ENCODE results near the gene IGSF21.

- TF ChIP-seq, protein P1, sequence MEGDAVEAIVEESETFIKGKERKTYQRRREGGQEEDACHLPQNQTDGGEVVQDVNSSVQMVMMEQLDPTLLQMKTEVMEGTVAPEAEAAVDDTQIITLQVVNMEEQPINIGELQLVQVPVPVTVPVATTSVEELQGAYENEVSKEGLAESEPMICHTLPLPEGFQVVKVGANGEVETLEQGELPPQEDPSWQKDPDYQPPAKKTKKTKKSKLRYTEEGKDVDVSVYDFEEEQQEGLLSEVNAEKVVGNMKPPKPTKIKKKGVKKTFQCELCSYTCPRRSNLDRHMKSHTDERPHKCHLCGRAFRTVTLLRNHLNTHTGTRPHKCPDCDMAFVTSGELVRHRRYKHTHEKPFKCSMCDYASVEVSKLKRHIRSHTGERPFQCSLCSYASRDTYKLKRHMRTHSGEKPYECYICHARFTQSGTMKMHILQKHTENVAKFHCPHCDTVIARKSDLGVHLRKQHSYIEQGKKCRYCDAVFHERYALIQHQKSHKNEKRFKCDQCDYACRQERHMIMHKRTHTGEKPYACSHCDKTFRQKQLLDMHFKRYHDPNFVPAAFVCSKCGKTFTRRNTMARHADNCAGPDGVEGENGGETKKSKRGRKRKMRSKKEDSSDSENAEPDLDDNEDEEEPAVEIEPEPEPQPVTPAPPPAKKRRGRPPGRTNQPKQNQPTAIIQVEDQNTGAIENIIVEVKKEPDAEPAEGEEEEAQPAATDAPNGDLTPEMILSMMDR (IDR thresholded peaks at IDR 0.05 in 2 of 3, conservative IDR thresholded peaks at IDR 0.05 in 1 of 3; ENCODE audit: control insufficient read depth in 2 of 3, extremely low read depth in 1 of 3, insufficient read depth in 1 of 3, low read depth in 3 of 3, low read length in 3 of 3), result no peak
- TF ChIP-seq, protein P2, sequence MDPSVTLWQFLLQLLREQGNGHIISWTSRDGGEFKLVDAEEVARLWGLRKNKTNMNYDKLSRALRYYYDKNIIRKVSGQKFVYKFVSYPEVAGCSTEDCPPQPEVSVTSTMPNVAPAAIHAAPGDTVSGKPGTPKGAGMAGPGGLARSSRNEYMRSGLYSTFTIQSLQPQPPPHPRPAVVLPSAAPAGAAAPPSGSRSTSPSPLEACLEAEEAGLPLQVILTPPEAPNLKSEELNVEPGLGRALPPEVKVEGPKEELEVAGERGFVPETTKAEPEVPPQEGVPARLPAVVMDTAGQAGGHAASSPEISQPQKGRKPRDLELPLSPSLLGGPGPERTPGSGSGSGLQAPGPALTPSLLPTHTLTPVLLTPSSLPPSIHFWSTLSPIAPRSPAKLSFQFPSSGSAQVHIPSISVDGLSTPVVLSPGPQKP (IDR thresholded peaks at IDR 0.05; ENCODE audit: low read depth, low read length), result no peak
- TF ChIP-seq, protein P3, sequence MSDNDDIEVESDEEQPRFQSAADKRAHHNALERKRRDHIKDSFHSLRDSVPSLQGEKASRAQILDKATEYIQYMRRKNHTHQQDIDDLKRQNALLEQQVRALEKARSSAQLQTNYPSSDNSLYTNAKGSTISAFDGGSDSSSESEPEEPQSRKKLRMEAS (IDR thresholded peaks at IDR 0.05; ENCODE audit: low read depth, low read length), result no peak
- TF ChIP-seq SP1 (IDR thresholded peaks at IDR 0.05; ENCODE audit: low read depth, low read length) (no peak), CHD1 (IDR thresholded peaks at IDR 0.05; ENCODE audit: low read depth, low read length) (no peak), SMC3 (IDR thresholded peaks at IDR 0.05; ENCODE audit: borderline replicate concordance, low read length) (no peak)
Observed at GRCh38 chr1:18417316-18418269, 310.0 kb downstream of the IGSF21 start.

All from GM12878 (cell line).